HS-5 (cell line): ENCODE data around the gene NFYC.
"Not testable (repeated sequence)": the region's sequence is repeated elsewhere in the genome, so short reads cannot be mapped to it uniquely, and the experiment has no call there.

Source experiments
- DNase-seq: peaks from one replicate; pipeline ENCODE4 v3.0.0-alpha.2; 2012; ENCODE audit warnings: low read depth

NFYC gene

DNA sequence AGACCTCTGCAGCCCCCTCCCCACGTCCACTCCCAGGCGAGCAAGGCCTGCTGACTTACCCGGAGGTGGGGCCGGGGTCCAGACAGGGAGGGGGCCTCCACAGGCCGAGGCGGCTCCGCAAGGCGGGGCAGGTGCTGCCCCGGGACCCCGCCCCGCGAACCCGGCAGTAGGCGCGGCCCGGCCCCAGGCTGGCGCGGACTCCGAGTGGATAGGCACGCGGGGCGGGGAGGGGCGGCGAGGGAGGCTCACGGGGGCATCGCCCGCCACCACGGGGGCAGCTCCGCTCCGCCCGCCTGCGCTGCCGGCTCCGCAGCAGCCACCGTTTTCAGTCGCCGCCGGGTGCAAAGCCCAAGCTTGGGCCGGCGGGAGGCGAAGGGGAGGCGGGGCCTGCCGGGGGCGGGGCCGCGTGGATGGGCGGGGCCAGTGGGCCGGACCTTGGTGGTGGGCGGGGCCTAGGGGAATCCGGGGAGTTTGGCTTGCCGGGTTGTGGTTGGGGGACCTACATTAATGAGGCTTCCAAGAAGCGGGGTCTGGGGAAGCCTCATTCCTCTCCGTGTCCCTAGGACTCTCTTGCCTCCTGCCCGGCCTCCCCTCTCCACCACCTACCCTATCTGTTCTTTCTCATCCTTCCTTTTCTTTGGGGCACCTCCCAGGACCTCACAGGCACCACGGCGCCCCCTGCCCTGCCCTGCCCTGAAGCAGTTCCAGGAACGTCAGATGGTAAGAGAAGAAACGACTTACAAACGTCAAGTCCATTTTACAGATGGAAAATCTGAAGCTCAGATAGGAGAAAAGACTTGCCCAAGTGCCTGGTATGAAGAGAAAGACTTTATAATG, 26.0 kb upstream of the NFYC start, which contains the start of gene RIMS3:
Gene RIMS3 (minus strand): TSS at position 348 of the 837 bp plus-strand sequence. CDS start 23,757 bp downstream, outside the sequence.
- DNase-seq: no peak

DNA sequence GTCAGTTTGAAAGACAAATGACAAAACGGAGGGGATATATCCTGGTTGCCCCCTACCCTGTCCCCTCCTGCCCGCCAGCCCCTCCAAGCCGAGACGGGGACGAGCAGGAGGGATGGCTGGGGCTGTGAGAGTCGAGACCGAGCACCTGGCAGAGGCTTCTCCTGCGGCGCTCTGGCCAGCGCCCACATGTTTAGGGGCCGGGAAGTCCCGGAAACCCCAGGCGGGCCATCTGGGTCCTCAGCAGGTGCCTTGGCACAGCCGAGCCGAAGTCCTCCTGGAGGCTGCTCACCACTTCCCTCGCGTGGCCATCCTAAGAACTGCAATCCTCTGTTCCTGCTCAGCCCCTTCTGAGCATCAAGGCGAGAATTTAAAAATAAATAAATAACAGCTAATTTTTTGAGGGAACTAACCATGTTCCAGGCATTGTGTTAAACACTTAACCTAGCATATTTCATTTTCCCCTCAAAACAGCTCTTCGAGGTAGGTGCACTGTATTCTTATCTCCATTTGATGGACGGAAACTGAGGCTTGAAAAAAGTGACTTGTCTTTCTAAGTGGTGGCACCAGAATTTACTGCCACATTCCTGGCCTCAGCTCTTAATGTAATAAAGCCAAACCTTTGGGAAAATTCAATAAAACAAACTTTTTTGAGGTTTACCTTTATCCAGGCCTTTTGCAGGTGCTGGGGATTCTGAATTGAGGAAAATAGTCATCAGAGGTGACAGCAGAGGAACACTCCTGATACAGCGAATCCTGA, 22.6 kb upstream of the NFYC start:
- no peak for DNase-seq

DNA sequence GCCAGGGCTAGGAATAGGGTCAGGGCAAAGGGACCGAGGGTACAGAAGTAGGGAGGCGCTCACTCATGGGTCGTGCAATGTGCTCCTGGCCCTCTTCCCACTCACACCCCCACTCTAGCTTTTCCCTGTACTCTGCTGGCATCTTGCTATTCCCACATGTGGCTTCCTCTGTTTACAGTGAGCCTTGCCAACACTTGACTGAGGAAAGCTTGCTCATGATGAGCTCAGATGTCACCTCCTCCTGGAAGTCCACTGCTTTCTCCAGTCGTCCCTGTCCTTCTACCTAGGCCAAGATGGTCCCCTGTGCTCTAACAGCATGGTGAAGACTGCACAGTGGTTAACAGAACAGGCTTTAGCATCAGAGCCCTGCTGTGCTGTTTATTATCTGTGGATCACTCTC, 18.1 kb upstream of the NFYC start:
- DNase-seq: no peak

DNA sequence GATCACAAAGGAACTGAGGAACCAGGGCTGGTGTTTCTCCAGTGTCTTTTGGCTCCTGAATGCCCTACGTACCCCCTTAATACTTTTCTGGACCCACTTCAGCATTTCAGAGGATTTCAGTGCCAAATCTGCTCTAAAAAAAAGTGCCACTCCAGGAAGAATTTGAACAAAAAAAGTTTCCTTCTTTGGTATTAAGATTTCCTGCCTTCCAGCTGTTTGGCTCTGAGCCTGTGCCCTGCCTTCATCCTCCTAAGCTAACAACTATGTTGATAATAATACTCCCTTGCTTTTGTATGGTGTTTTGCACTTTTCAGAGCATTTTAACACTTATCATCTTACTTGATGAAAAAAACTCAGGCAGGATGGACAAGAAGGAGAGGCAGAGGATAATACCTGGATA, 15.0 kb upstream of the NFYC start:
- no peak for DNase-seq

DNA sequence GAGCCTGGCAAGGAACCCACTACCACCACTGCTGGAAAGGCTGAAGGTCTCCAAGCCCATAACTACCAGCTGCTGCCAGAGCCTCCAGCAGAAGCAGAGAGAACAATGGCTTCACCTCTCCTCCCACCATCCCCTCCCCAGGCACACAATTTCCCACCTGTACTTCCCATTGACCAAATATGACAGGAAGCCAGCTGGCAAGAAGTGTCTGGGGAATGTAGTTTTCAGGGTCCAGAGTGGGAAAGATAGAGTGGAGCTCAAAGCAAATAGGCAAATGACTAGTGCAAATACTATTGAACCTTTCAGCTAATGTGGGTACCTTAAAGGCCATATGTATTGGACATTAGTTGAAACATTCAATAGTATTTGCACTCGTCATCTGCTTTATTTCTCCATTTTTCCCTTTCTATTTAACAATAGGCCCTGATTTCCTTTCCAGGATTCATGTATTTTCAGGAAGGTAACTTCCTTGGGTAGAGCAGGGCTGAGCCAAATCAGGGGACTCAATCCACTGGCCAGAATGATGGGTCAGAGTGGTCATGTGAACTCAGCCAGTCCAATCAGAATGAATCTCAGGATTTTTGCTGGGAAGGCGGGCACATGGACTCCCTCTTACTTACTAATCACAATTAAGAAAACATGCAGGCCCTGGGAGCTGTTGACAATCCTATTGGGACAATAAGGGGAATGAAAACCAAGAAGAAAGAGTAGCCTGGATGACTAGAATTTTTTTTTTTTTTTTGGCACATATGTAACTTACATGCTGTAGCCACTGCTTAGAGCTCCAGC, 12.1 kb upstream of the NFYC start:
- DNase-seq: no peak

DNA sequence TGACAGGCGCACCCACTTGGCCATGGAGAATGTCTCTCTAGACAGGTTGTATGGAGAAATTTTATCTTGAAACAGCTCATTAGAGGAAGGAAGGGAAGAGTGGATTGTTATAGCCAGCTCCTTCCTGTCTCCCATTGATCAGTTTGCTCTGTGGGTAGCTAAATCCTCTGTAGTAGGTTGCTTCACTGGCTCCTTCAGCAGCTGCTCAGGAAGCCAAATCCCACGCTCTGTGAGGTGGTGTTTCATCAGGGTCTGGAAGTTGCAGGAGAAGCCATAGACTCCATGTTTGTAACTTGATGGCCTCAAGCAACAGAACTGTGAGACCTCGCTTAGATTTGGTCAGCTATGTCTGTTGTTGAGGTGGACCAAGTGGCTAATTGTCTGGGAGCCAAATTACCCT, 6.8 kb upstream of the NFYC start:
- DNase-seq: no peak

DNA sequence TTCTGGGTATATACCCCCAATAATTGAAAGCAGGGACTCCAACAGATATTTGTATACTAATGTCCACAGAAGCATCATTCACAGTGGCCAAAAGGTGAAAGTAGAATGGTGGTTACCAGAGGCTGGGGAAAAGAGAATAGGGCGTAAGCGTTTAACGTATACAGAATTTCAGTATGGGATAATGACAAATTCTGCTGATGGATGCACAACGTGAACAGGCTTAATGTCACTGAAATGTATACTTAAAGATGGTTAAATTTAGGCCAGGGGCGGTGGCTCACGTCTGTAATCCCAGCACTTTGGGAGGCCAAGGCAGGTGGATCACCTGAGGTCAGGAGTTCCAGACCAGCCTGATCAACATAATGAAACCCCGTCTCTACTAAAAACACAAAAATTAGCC, 4.4 kb upstream of the NFYC start:
- no peak for DNase-seq

DNA sequence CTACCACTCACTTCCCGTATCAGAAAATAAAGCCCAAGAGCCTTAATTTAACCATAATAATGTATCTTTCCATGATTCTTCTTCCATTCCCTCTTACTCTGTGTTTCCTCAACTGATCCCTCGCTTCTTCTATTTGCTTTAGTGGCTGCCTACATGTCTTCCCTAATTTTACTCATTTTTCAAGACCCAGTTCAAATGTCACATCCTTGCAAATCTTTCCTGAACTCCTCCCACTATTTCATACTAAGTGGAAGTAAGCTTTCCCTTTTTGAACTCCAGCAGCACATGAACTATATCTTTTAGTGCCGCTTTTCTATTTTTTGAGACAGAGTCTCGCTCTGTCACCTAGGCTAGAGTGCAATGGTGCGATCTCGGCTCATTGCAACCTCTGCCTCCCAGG, 3.8 kb upstream of the NFYC start:
- no peak for DNase-seq

DNA sequence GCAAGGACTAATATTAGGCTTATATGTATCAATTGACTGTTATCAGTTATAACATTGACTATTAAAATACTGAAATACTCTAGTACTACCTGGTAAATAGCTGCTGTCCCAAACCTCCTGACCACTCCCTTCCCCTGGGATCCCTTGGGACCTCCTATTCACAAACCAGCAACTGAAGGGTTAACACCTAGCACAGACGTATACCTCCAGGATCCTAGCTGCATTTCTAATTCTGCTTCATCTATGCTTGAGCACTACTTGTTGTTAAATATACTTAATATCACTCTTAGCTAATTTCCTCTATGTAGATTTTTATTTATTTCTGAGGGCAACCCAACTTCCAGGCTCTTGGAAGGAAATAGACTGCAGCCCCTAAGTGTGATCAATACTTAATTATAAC, 1.8 kb upstream of the NFYC start:
- no peak for DNase-seq

DNA sequence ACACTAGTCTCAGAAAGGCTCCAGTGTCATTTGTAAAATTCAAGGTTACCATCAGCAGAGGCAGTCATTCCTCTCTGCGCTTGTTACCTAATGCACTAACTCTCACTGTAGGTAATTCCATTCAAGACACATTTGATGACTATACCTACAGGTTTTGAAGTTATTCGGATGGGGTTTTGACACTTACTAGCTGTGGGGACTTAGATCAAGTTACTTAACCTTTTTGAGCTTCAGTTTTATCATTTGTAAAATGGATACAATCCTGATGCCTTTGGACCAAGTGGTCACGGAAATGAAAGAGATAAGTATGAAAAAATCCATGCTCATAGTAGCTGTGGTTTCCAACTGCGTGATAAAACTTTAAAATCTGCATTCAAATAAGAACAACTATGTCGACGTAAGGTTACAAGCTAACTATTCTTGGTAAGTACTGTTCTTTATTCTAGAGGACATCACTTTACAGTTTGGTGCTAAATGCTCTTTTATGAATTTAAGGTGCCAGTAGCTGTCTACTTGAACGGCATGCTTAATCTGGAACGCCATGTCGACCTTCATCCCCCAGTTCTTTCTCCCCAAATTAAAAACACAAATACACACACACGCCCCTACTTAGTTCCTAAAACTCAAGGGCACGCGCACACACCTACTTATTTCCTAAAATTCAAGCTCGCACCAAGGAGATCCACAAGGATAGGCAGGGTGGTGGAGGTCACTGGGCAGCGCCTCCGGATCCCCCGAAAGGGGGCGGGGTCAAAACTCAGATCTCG, 550 bp upstream of the NFYC start:
- DNase-seq: no peak

DNA sequence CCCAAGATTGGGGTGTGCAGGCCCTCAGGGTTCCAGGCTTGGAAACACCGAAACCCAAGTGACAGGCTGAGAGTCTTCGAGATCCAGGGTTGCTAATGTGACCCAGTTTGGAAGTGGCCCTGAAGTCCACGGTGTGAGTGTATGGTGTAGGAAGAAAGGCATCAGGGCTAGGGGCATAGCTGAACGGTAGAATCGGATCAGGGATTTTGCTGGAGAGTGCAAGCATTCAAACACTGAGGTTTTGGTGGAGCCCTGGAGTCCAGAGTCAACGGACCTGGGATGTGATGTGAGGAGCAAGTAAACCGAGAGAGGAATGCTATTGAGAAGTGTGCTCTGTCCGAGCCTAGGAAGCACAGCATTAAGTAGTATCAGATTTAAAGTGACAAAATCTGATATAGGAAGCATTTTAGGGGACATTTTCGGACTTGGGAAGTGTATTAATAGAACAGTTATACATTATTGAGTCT, 958 bp downstream of the NFYC start:
- DNase-seq: no peak

DNA sequence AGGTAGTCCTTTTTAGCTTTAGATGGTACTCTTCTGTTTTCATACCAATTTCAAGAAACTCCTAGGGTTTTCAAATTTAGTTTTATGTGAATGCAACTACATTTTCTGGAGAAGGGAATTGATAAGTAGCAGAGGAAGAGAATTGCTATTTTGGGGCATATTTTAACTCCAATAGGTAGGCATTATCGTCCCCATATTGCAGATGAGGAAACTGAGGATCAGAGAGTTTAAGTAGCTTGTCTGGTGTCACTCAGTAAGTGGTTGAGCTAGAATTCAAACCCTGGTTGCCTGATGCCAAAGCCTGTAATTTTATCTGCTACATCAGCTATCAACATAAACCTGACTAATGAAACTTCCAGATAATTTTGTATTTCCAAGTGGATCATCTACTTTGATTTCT, 1.9 kb downstream of the NFYC start:
- no peak for DNase-seq

DNA sequence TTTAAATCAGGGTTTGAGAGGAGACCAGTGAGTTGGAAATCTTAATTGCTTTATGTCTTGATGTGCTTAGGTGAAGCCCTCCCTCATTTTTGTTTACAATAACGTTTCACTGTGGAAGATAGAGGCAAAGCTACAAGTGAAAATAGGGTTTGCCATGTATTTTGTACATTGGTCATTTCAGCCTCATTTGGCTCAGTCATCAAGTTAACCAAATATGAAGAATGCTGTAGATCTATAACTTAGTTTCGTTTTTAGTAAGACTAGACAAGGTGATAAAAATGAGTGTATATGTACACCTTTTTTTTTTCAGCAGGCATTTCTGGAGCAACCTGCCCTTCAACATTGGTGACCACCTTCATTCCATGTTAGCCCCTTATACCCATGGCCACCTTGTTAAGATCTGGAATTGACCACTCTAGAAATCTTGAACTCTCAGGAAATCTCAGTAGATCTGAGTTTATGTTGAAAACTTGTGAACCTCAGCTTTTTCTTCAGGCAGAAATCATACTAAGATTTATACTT, 2.9 kb downstream of the NFYC start:
- DNase-seq: no peak

DNA sequence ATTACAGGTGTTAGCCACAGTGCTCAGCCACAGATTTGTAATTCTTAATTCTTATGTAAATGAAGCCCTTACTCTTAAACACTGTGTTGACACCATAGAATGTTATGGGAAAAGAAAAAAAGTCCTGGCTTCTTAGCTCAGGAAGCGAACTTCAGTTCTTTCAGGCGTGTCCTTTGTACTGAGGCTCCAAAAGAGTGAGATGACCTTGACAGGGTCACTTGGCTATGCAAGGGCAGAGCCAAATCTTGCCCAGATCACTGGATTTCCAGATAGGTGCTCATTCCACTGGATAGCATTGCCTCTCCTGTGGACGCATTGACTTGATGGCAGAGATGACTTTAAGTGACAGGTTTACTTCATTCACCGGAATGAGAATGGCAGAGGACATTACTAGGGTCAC, 4.8 kb downstream of the NFYC start:
- DNase-seq: no peak

DNA sequence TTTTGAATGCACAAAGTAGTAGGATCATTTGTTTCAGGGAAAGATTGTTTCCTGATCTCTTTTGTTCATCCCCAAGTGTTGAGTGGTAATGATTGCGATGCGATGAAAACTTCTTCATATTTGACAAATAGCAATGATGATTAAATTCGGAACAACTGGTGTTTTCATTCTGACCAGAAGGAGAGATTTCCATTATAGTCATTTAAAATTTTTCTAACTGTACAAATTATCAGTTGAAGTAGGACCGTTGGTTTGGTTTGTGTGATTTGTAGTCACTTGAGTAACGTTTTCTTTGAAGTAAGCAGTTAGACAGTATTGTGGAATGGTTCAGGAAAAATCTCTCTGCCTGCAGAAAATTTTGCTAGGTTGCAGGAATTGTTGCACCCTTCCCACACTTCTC, 5.9 kb downstream of the NFYC start:
- no peak for DNase-seq

DNA sequence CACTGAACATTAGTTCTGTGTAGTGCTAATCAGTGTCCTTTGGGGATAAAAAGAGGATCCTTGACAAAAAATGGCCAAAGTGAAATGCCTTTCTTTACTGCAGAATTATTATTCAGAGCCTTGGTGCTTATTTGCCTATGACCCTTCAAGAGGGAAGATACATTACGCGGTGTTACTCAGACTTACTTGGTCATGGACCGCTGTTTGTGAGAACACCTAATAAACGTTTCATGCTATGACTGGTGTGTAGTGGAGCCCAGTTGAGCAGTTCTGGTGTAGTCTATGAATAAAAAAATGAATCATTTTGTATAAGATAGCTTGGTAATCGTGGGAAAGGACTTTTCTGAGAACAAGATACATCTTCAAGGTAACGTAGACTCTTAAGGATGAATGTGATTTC, 8.3 kb downstream of the NFYC start:
- no peak for DNase-seq

DNA sequence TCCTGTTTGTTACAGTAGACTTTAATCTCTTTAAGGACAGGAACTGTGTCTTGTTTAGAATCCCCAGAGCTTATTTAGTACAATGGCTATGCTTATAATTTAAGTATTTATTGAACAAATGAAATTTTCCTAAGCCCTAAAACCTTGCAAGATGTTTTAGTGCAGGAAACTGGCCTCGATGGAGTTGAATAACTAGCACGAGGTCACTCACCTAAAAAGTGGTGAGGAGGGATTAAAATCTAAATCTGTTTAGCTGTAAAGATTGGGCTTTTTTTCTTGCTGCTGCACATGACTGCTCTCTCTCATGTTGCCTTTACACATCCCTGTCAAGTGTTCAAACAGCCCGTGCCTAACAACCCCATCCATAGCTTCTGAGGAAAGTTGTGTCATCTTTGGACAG, 10.2 kb downstream of the NFYC start:
- DNase-seq: no peak

DNA sequence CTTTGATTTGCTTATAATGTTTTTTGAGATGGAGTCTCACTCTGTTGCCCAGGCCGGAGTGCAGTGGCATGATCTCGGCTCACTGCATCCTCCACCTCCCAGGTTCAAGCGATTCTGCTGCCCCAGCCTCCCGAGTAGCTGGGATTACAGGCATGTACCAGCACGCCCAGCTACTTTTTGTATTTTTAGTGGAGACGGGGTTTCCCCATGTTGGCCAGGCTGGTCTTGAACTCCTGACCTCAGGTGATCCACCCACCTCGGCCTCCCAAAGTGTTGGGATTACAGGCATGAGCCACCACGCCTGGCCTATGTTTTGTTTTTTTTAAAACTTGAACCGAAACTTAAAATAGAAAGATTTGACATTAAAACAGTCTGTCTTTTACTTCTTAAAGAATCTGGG, 11.3 kb downstream of the NFYC start:
- DNase-seq: not testable (repeated sequence)

DNA sequence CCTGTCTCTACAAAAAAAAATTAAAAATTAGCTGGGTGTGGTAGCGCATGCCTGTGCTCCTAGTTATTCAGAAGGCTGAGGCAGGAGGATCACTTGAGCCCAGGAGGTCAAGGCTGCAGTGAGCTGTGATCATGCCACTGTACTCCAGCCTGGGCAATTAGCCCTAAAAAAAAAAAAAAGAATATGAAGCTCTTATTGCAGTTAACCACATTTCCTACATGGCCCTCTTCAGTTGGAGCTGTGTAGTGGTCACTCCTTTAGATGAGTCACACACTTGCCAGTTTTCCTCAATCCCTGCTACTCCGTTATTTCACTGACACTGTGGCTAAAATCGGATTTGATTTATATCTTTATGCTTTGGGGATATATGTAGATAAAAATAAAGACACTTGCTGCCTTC, 11.8 kb downstream of the NFYC start:
- DNase-seq: no peak

DNA sequence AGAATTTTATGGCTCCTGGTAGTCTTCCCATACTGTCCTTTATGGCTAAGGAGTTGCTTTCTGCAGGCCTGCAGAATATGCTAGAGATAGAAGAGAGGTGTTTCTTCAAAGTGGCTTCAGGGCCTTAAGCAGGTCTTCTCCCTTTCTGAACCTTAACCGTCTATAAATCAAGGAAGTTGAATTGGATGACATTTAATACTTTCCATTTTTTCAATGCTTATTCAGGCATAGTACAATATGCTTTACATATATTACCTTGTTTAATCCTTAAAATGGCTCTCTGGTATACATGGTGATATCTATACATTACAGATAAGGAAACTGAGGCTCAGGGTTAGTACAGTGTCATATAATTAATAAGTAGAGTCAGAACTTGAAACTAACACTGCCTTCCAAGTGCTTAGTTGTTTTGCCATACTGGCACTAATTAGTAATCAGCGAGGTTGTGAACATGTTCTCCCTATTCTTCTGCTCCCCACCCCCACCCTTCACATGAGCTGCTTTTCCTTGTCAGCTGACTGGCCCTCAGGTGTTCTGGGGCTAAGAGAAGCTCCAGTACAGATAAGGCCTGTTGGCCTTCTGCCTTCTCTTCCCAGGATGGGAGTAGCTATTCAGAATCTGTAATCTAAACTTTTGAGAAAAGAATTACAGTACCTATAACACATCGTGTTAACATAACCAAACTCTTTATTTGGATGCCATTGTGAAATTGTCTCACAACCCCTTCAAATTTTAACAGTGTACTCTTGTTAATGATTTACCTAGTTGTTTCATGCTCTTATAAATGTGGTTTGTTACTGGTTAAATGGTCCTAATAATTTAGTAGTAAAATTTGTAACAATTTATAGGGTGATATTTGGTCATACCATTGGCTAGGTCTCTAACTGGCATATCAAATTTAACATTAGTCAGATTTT, 13.6 kb downstream of the NFYC start:
- DNase-seq: no peak
